GM23338 (cell line): ENCODE measurements around the gene FAF1. TPM values are rescaled to one million over a fixed set of nuclear protein-coding genes. Genes with fewer than 3 reads are reported as not detected.

ENCODE experiments used
- ATAC-seq: fragments of 200-7000 bp; cut with Tn5 transposase; 3 replicates; pipeline ENCODE4 v1.9.1; 2020
- DNase-seq: peaks from one replicate; pipeline ENCODE4 v3.0.0-alpha.2; 2015; ENCODE audit warnings: low spot score
- H2AFZ ChIP-seq: fragments of 200-600 bp; sonication (generic); 2 replicates; pipeline ENCODE4 v1.8.0; 2016; ENCODE audit warnings: antibody characterized with exemption, mild to moderate bottlenecking, moderate library complexity
- H3F3A ChIP-seq: fragments of 200-600 bp; sonication (generic); replicated peaks from 2 replicates; pipeline ENCODE4 v1.8.0; 2017; ENCODE audit warnings: antibody characterized with exemption, mixed run types, low read depth
- H3K27ac ChIP-seq: fragments of 200-600 bp; sonication (generic); 2 replicates; pipeline ENCODE4 v1.6.1; 2016; ENCODE audit warnings: low read depth
- H3K27me3 ChIP-seq: fragments of 200-600 bp; sonication (generic); 2 replicates; pipeline ENCODE4 v1.8.0; 2016; ENCODE audit warnings: mild to moderate bottlenecking, mixed run types, moderate library complexity; ENCODE audit not compliant: insufficient read depth
- H3K36me3 ChIP-seq: fragments of 200-600 bp; sonication (generic); 2 replicates; pipeline ENCODE4 v1.8.0; 2016; ENCODE audit warnings: mild to moderate bottlenecking; ENCODE audit not compliant: insufficient read depth
- H3K4me1 ChIP-seq: fragments of 200-600 bp; sonication (generic); 2 replicates; pipeline ENCODE4 v1.8.0; 2016; ENCODE audit warnings: mild to moderate bottlenecking, moderate library complexity; ENCODE audit not compliant: insufficient read depth
- H3K4me2 ChIP-seq: fragments of 200-600 bp; sonication (generic); 2 replicates; pipeline ENCODE4 v1.7.1; 2017; ENCODE audit warnings: mixed run types
- H3K4me3 ChIP-seq: fragments of 200-600 bp; sonication (generic); 2 replicates; pipeline ENCODE4 v1.6.1; 2016; ENCODE audit warnings: mixed run types
- H3K79me2 ChIP-seq: fragments of 200-600 bp; sonication (generic); replicated peaks from 2 replicates; pipeline ENCODE4 v1.8.0; 2017; ENCODE audit warnings: mild to moderate bottlenecking; ENCODE audit not compliant: insufficient read depth
- H3K9me2 ChIP-seq: fragments of 200-600 bp; sonication (generic); 2 replicates; pipeline ENCODE4 v1.8.0; 2017; ENCODE audit not compliant: insufficient read depth
- H4K20me1 ChIP-seq: fragments of 200-600 bp; sonication (generic); replicated peaks from 2 replicates; pipeline ENCODE4 v1.8.0; 2017; ENCODE audit warnings: mild to moderate bottlenecking; ENCODE audit not compliant: insufficient read depth
- H3K27ac Mint-ChIP-seq: 2 replicates; pipeline ENCODE4 v1.8.0; 2020; ENCODE audit warnings: inconsistent platforms, mild to moderate bottlenecking, moderate library complexity, mixed read lengths
- H3K27me3 Mint-ChIP-seq: 3 replicates; pipeline ENCODE4 v1.8.0; 2022; ENCODE audit warnings: low read depth, mild to moderate bottlenecking, moderate library complexity, mixed read lengths, inconsistent platforms; ENCODE audit not compliant: insufficient read depth, poor library complexity
- H3K36me3 Mint-ChIP-seq: 3 replicates; pipeline ENCODE4 v1.8.0; 2021; ENCODE audit warnings: low read depth, mild to moderate bottlenecking, inconsistent platforms, moderate library complexity, mixed read lengths
- H3K4me1 Mint-ChIP-seq: 3 replicates; pipeline ENCODE4 v1.8.0; 2020; ENCODE audit warnings: mild to moderate bottlenecking, inconsistent platforms, mixed read lengths
- H3K4me3 Mint-ChIP-seq: 3 replicates; pipeline ENCODE4 v1.8.0; 2021; ENCODE audit warnings: moderate library complexity, mild to moderate bottlenecking, inconsistent platforms, mixed read lengths
- H3K9me3 Mint-ChIP-seq: 3 replicates; pipeline ENCODE4 v1.8.0; 2020; ENCODE audit warnings: moderate library complexity, mild to moderate bottlenecking, inconsistent platforms, mixed read lengths
- CREB1 ChIP-seq: fragments of 250-450 bp; sonication (Bioruptor Pico); IDR thresholded peaks from 2 replicates; pipeline ENCODE4 v1.5.0; 2020; ENCODE audit warnings: low read depth, mild to moderate bottlenecking, moderate library complexity
- ETS1 ChIP-seq: IDR thresholded peaks from 2 replicates; pipeline ENCODE4 v1.6.1; 2016; ENCODE audit warnings: antibody characterized with exemption
- EZH2 ChIP-seq: fragments of 200-600 bp; sonication (generic); IDR thresholded peaks from one replicate; pipeline ENCODE4 v1.8.0; 2017; ENCODE audit warnings: antibody characterized with exemption, mild to moderate bottlenecking, low read depth; ENCODE audit not compliant: unreplicated experiment
- EZH2phosphoT487 ChIP-seq: fragments of 200-600 bp; sonication (generic); IDR thresholded peaks from one replicate; pipeline ENCODE4 v1.8.1; 2018; ENCODE audit warnings: antibody characterized with exemption; ENCODE audit not compliant: unreplicated experiment
- NANOG ChIP-seq: IDR thresholded peaks from 2 replicates; pipeline ENCODE4 v1.6.1; 2016; ENCODE audit warnings: antibody characterized with exemption, borderline replicate concordance
- STAT1 ChIP-seq: IDR thresholded peaks from one replicate; pipeline ENCODE4 v1.6.1; 2016; ENCODE audit warnings: antibody characterized with exemption; ENCODE audit not compliant: unreplicated experiment
- ZNF114 ChIP-seq: fragments of 250-450 bp; sonication (Bioruptor Pico); IDR thresholded peaks from 2 replicates; pipeline ENCODE4 v1.5.0; 2020; ENCODE audit warnings: mild to moderate bottlenecking, moderate library complexity
- ZNF331 ChIP-seq: fragments of 250-450 bp; sonication (Bioruptor Pico); IDR thresholded peaks from 2 replicates; pipeline ENCODE4 v1.5.0; 2020; ENCODE audit warnings: low read depth, mild to moderate bottlenecking, moderate library complexity
- ZNF462 ChIP-seq: fragments of 250-450 bp; sonication (Bioruptor Pico); IDR thresholded peaks from 2 replicates; pipeline ENCODE4 v1.5.0; 2020; ENCODE audit warnings: mild to moderate bottlenecking, moderate library complexity
- polyA plus RNA-seq: library from polyadenylated mRNA; unstranded; fragments of >200 nt; fragmentation: Nextera tagmentation; extraction: Ambion mirVana; gene quantifications from 2 replicates; pipeline ENCODE4 v1.2.1, GENCODE V29; 2016
- total RNA-seq: library from RNA; depleted of rRNA; stranded (reverse); fragments of >200 nt; shearing (Covaris generic); gene quantifications from 2 replicates; pipeline ENCODE4 v1.2.3, GENCODE V29; 2014
- TF ChIP-seq, protein P1 (sequence below), 2 experiments: fragments of 200-600 bp in 1 of 2; sonication (generic) in 1 of 2; conservative IDR thresholded peaks; 2 replicates each; pipeline versions ENCODE4 v1.5.1 to v1.6.1; 2016 to 2017; ENCODE audit warnings: antibody characterized with exemption in 2 of 2, low read depth in 2 of 2, mild to moderate bottlenecking in 2 of 2, moderate library complexity in 1 of 2

FAF1 gene
- total and polyA plus RNA-seq, 2 experiments from 2014 or later = 24.1 to 53.2 TPM

DNA sequence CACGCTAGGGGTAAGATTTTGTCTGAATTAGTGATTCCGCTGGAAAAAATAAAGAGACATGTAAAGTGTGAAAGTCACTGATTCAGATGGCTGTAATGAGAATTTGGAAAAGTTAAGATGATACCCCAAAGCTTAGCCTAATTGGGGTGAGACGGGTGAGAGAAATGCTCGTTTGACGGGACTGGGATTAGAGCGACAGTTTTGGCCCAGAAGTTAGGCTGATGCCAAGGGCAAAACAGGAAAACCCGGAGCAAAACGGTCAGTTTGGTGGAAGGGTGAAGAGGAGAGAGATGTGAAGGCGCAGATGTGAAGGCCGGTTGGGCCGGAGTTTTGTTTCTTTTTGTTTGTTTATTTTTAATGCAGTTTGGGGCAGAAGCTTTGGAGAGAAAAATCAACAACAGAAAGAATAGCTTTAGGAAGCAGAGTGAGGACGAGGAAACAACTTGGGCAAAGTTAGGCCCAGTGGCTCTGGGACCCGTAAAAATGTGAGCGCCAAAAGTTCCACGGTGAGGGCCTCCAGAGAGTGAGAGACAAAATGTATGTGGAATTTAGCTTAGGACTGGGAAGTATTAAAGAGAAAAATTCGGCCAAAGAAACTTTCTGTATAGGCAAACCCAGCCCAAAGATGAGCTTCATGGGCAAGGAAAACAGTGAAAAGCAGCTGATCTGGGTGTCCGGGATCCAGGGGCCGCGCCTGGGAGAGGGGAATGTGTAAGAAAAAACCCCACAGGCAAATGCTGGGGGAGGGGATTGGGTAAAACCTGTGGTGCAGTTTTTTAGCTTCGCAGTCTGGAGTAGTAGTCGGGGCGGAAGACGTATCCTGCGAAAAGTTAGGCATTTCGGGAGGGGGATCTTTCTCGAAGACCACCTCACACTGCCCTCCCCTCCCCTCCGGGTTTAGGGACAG, 538.0 kb downstream of the FAF1 start:
- no peak overlapping the region for H3K27ac Mint-ChIP-seq
- H2AFZ ChIP-seq = peak overlapping the region; percentile 86
- H3K9me3 Mint-ChIP-seq = peaks cover 6% of the 10 kb centered on the region
- H3F3A ChIP-seq = 0 out of 2 replicates have a peak, but pooled peaks cover 13% of the 10 kb centered on the region
- peak overlapping the region; percentile 93 for H3K4me2 ChIP-seq
- H3K4me3 ChIP-seq = peak overlapping the region; percentile 75
- peaks cover 4% of the 10 kb centered on the region; the same call in 2 of the 3 replicates for H3K36me3 Mint-ChIP-seq
- H3K27ac ChIP-seq = no peak overlapping the region
- no peaks in the 10 kb centered on the region; the same call in 1 of the 2 replicates for H3K36me3 ChIP-seq
- no peaks in the 10 kb centered on the region for H3K79me2 ChIP-seq
- H3K9me2 ChIP-seq = no peaks in the 10 kb centered on the region
- H3K4me3 Mint-ChIP-seq = peak overlapping the region; percentile 76
- DNase-seq (peak; percentile 76), ATAC-seq (no peak)
- peaks cover 58% of the 10 kb centered on the region for H3K4me1 Mint-ChIP-seq
- H4K20me1 ChIP-seq = peaks cover 41% of the 10 kb centered on the region
- H3K27me3 Mint-ChIP-seq = peaks cover 96% of the 10 kb centered on the region
- peaks cover 100% of the 10 kb centered on the region for H3K27me3 ChIP-seq
- no peak for TF ChIP-seq CREB1
- no peak for TF ChIP-seq ZNF114 (CRISPR knock-in tag)
- TF ChIP-seq EZH2phosphoT487 = peak; percentile 65
- peak; percentile 94 for TF ChIP-seq EZH2
- TF ChIP-seq ZNF331 (CRISPR knock-in tag) = no peak
- TF ChIP-seq ETS1 = no peak
- H3K4me1 ChIP-seq = peaks cover 38% of the 10 kb centered on the region

GRCh38 chr1:50421366-50421748, 538.7 kb downstream of the FAF1 start:
- Histone ChIP-seq H3K4me1 (peaks cover 34% of the 10 kb centered on the region), H3K9me2 (no peaks in the 10 kb centered on the region), H4K20me1 (peaks cover 41% of the 10 kb centered on the region), H3K4me3 (peak overlapping the region; percentile 51), H3F3A (0 out of 2 replicates have a peak, but pooled peaks cover 13% of the 10 kb centered on the region), H3K27me3 (peaks cover 100% of the 10 kb centered on the region), H2AFZ (peak overlapping the region; percentile 80; the same call in 1 of the 2 replicates), H3K27ac (no peak overlapping the region), H3K36me3 (no peaks in the 10 kb centered on the region), H3K4me2 (peak overlapping the region; percentile 93), H3K79me2 (no peaks in the 10 kb centered on the region)
- peak overlapping the region; percentile 76 for H3K4me3 Mint-ChIP-seq
- H3K9me3 Mint-ChIP-seq = peaks cover 11% of the 10 kb centered on the region
- DNase-seq (peak; percentile 55), ATAC-seq (no peak)
- H3K36me3 Mint-ChIP-seq = peaks cover 4% of the 10 kb centered on the region; the same call in 2 of the 3 replicates
- H3K27me3 Mint-ChIP-seq = peaks cover 96% of the 10 kb centered on the region
- peaks cover 64% of the 10 kb centered on the region for H3K4me1 Mint-ChIP-seq
- H3K27ac Mint-ChIP-seq = no peak overlapping the region
- TF ChIP-seq ZNF114 (CRISPR knock-in tag) = no peak
- no peak for TF ChIP-seq ZNF462
- no peak for TF ChIP-seq CREB1
- no peak for TF ChIP-seq STAT1
- no peak for TF ChIP-seq NANOG
- TF ChIP-seq, protein P1, sequence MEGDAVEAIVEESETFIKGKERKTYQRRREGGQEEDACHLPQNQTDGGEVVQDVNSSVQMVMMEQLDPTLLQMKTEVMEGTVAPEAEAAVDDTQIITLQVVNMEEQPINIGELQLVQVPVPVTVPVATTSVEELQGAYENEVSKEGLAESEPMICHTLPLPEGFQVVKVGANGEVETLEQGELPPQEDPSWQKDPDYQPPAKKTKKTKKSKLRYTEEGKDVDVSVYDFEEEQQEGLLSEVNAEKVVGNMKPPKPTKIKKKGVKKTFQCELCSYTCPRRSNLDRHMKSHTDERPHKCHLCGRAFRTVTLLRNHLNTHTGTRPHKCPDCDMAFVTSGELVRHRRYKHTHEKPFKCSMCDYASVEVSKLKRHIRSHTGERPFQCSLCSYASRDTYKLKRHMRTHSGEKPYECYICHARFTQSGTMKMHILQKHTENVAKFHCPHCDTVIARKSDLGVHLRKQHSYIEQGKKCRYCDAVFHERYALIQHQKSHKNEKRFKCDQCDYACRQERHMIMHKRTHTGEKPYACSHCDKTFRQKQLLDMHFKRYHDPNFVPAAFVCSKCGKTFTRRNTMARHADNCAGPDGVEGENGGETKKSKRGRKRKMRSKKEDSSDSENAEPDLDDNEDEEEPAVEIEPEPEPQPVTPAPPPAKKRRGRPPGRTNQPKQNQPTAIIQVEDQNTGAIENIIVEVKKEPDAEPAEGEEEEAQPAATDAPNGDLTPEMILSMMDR (conservative IDR thresholded peaks at IDR 0.05; ENCODE audit: low read depth in 2 of 2) = no peak; a peak in 1 of 4 replicates
